GM12864 (cell line): ENCODE data around the gene CABP4.
"Not testable (repeated sequence)": the region's sequence is repeated elsewhere in the genome, so short reads cannot be mapped to it uniquely, and the experiment has no call there.

Source experiments
- DNase-seq: peaks from one replicate; pipeline ENCODE4 v3.0.0-alpha.2; 2011; ENCODE audit warnings: low read depth
- H3K4me3 ChIP-seq: 2 replicates; pipeline ENCODE4 v1.5.1; 2011; ENCODE audit warnings: mild to moderate bottlenecking, low read depth, low read length, control low read depth
- TF ChIP-seq, protein P1 (sequence below): IDR thresholded peaks from 2 replicates; pipeline ENCODE4 v1.5.1; 2011; ENCODE audit warnings: low read depth, mild to moderate bottlenecking, moderate library complexity, low read length, control low read depth, inconsistent platforms; ENCODE audit errors: missing control alignments

The CABP4 gene

DNA sequence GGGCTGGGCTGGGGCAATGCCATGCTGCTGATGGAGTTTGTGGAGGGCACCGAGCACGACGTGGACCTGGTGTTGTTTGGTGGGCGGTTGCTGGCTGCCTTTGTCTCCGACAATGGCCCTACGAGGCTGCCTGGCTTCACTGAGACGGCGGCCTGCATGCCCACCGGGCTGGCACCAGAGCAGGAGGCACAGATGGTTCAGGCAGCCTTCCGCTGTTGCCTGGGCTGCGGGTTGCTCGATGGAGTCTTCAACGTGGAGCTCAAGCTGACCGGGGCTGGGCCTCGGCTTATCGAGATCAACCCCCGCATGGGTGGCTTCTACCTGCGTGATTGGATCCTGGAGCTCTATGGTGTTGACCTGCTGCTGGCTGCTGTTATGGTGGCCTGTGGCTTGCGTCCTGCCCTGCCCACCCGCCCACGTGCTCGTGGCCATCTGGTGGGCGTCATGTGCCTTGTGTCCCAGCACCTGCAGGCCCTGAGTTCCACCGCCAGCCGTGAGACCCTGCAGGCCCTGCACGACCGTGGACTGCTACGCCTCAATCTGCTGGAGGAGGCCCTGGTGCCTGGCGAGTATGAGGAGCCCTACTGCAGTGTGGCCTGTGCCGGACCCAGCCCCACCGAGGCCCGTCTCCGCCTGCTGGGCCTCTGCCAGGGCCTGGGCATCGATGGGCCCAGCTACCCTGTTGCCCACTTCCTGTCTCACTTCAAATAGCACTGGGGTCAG, 31.1 kb upstream of the CABP4 start:
- DNase-seq = no peak
- TF ChIP-seq, protein P1, sequence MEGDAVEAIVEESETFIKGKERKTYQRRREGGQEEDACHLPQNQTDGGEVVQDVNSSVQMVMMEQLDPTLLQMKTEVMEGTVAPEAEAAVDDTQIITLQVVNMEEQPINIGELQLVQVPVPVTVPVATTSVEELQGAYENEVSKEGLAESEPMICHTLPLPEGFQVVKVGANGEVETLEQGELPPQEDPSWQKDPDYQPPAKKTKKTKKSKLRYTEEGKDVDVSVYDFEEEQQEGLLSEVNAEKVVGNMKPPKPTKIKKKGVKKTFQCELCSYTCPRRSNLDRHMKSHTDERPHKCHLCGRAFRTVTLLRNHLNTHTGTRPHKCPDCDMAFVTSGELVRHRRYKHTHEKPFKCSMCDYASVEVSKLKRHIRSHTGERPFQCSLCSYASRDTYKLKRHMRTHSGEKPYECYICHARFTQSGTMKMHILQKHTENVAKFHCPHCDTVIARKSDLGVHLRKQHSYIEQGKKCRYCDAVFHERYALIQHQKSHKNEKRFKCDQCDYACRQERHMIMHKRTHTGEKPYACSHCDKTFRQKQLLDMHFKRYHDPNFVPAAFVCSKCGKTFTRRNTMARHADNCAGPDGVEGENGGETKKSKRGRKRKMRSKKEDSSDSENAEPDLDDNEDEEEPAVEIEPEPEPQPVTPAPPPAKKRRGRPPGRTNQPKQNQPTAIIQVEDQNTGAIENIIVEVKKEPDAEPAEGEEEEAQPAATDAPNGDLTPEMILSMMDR = no peak
- H3K4me3 ChIP-seq = no peak overlapping the region

GRCh38 chr11:67427364-67427859, 27.7 kb upstream of the CABP4 start:
- DNase-seq = not testable (repeated sequence)
- H3K4me3 ChIP-seq = peak overlapping the region; percentile 63

GRCh38 chr11:67428052-67429001, 26.8 kb upstream of the CABP4 start, which contains the start of gene RPS6KB2:
Gene RPS6KB2 (plus strand): TSS chr11:67428494. CDS start chr11:67428546, 52 bp downstream.
- TF ChIP-seq, protein P1 = no peak

GRCh38 chr11:67429038-67429668, 26.0 kb upstream of the CABP4 start:
- peak overlapping the region; percentile 63 for H3K4me3 ChIP-seq
- no peak for DNase-seq
- TF ChIP-seq, protein P1 = no peak

More at GRCh38 chr11:67428052-67429001, 26.8 kb upstream of the CABP4 start, which contains the start of gene RPS6KB2:
- DNase-seq = peak; percentile 95
- H3K4me3 ChIP-seq = peak within 1 kb of the TSS; percentile 63

- DNase-seq = no peak
- H3K4me3 ChIP-seq = peak overlapping the region; percentile 63; the same call in 1 of the 2 replicates
- TF ChIP-seq, protein P1 = no peak
Measured at GRCh38 chr11:67429722-67430121, 25.4 kb upstream of the CABP4 start.

- H3K4me3 ChIP-seq = no peak overlapping the region
- no peak for DNase-seq
- TF ChIP-seq, protein P1 = no peak
Measured at GRCh38 chr11:67431346-67432249, 23.6 kb upstream of the CABP4 start.
